ENCODE data around the gene APOA5. TPM values are rescaled to one million over a fixed set of nuclear protein-coding genes. Genes with fewer than 3 reads are reported as not detected.

Gene APOA5
- total RNA-seq, 2 experiments from 2014 or later: not detected

DNA sequence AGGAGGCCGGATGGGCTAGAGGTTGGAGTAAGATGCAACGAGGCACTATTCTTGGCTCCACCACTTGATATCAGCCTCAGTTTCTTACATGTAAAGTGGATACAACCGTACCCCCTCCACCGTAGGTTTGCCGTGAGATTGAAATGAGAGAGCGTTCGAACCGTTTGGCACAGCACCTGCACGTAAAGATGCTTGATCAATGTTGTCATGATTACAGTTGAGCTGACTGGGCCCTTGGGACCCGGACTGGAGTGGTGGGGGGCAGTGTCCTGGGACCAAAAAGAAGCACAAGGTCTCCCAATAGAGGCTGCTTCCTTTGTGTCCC, 41.8 kb upstream of the APOA5 start:
- Mint-ChIP-seq H3K4me1 (peaks cover 16% of the 10 kb centered on the region), H3K27me3 (no peaks in the 10 kb centered on the region), H3K27ac (no peak overlapping the region), H3K9me3 (no peaks in the 10 kb centered on the region), H3K36me3 (ENCODE audit: low read depth) (no peaks in the 10 kb centered on the region), H3K4me3 (no peak overlapping the region)
- CTCF ChIA-PET: interaction anchor here (1.3 to 5.5 kb wide), 2 partner anchors 18 to 43 kb away, joined by 4 to 158 read pairs; partner anchors contain the start of genes APOA5 and ZPR1
- POLR2A ChIA-PET: no interaction called here
- no peak for DNase-seq

DNA sequence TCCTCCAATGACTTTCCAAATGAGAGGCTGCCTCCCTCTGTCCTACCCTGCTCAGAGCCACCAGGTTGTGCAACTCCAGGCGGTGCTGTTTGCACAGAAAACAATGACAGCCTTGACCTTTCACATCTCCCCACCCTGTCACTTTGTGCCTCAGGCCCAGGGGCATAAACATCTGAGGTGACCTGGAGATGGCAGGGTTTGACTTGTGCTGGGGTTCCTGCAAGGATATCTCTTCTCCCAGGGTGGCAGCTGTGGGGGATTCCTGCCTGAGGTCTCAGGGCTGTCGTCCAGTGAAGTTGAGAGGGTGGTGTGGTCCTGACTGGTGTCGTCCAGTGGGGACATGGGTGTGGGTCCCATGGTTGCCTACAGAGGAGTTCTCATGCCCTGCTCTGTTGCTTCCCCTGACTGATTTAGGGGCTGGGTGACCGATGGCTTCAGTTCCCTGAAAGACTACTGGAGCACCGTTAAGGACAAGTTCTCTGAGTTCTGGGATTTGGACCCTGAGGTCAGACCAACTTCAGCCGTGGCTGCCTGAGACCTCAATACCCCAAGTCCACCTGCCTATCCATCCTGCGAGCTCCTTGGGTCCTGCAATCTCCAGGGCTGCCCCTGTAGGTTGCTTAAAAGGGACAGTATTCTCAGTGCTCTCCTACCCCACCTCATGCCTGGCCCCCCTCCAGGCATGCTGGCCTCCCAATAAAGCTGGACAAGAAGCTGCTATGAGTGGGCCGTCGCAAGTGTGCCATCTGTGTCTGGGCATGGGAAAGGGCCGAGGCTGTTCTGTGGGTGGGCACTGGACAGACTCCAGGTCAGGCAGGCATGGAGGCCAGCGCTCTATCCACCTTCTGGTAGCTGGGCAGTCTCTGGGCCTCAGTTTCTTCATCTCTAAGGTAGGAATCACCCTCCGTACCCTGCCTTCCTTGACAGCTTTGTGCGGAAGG, 40.9 kb upstream of the APOA5 start:
- CTCF ChIA-PET: interaction anchor here (1.3 to 5.5 kb wide), 2 partner anchors 19 to 42 kb away, joined by 4 to 158 read pairs; partner anchors contain the start of genes APOA5 and ZPR1
- H3K36me3 Mint-ChIP-seq (ENCODE audit: low read depth): no peaks in the 10 kb centered on the region
- DNase-seq: no peak
- H3K4me3 Mint-ChIP-seq: no peak overlapping the region
- H3K27ac Mint-ChIP-seq: no peak overlapping the region
- no peaks in the 10 kb centered on the region for H3K9me3 Mint-ChIP-seq
- H3K4me1 Mint-ChIP-seq: peaks cover 16% of the 10 kb centered on the region
- POLR2A ChIA-PET: no interaction called here
- H3K27me3 Mint-ChIP-seq: no peaks in the 10 kb centered on the region

DNA sequence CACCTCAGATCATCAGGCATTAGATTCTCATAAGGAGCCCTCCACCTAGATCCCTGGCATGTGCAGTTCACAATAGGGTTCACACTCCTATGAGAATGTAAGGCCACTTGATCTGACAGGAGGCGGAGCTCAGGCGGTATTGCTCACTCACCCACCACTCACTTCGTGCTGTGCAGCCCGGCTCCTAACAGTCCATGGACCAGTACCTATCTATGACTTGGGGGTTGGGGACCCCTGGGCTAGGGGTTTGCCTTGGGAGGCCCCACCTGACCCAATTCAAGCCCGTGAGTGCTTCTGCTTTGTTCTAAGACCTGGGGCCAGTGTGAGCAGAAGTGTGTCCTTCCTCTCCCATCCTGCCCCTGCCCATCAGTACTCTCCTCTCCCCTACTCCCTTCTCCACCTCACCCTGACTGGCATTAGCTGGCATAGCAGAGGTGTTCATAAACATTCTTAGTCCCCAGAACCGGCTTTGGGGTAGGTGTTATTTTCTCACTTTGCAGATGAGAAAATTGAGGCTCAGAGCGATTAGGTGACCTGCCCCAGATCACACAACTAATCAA, 40.2 kb upstream of the APOA5 start:
- Mint-ChIP-seq H3K4me3 (no peak overlapping the region), H3K27ac (no peak overlapping the region), H3K36me3 (ENCODE audit: low read depth) (no peaks in the 10 kb centered on the region), H3K27me3 (no peaks in the 10 kb centered on the region), H3K4me1 (peaks cover 16% of the 10 kb centered on the region), H3K9me3 (no peaks in the 10 kb centered on the region)
- CTCF ChIA-PET: no interaction called here
- DNase-seq: no peak
- POLR2A ChIA-PET: no interaction called here

DNA sequence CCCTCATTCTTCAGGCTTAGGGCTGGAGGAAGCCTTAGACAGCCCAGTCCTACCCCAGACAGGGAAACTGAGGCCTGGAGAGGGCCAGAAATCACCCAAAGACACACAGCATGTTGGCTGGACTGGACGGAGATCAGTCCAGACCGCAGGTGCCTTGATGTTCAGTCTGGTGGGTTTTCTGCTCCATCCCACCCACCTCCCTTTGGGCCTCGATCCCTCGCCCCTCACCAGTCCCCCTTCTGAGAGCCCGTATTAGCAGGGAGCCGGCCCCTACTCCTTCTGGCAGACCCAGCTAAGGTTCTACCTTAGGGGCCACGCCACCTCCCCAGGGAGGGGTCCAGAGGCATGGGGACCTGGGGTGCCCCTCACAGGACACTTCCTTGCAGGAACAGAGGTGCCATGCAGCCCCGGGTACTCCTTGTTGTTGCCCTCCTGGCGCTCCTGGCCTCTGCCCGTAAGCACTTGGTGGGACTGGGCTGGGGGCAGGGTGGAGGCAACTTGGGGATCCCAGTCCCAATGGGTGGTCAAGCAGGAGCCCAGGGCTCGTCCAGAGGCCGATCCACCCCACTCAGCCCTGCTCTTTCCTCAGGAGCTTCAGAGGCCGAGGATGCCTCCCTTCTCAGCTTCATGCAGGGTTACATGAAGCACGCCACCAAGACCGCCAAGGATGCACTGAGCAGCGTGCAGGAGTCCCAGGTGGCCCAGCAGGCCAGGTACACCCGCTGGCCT, 38.7 kb upstream of the APOA5 start:
- ChIA-PET CTCF (no interaction called here), POLR2A (no interaction called here)
- peaks cover 7% of the 10 kb centered on the region for H3K4me1 Mint-ChIP-seq
- no peaks in the 10 kb centered on the region for H3K9me3 Mint-ChIP-seq
- DNase-seq: no peak
- H3K27me3 Mint-ChIP-seq: no peaks in the 10 kb centered on the region
- no peaks in the 10 kb centered on the region for H3K36me3 Mint-ChIP-seq (ENCODE audit: low read depth)
- H3K4me3 Mint-ChIP-seq: no peak overlapping the region
- no peak overlapping the region for H3K27ac Mint-ChIP-seq

DNA sequence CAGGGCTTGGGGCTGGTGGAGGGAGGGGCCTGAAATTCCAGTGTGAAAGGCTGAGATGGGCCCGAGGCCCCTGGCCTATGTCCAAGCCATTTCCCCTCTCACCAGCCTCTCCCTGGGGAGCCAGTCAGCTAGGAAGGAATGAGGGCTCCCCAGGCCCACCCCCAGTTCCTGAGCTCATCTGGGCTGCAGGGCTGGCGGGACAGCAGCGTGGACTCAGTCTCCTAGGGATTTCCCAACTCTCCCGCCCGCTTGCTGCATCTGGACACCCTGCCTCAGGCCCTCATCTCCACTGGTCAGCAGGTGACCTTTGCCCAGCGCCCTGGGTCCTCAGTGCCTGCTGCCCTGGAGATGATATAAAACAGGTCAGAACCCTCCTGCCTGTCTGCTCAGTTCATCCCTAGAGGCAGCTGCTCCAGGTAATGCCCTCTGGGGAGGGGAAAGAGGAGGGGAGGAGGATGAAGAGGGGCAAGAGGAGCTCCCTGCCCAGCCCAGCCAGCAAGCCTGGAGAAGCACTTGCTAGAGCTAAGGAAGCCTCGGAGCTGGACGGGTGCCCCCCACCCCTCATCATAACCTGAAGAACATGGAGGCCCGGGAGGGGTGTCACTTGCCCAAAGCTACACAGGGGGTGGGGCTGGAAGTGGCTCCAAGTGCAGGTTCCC, 38.0 kb upstream of the APOA5 start, which contains the start of gene APOC3:
APOC3 (plus strand) TSS at position 383 of the 659 bp plus-strand sequence. CDS start 676 bp downstream, outside the sequence.
- Mint-ChIP-seq H3K27ac (no peak within 1 kb of the TSS), H3K27me3 (no peaks in the 10 kb centered on the region), H3K4me3 (no peak within 1 kb of the TSS), H3K9me3 (no peaks in the 10 kb centered on the region), H3K4me1 (peaks cover 2% of the 10 kb centered on the region), H3K36me3 (ENCODE audit: low read depth) (no peaks in the 10 kb centered on the region)
- CTCF ChIA-PET: no interaction called here
- DNase-seq: no peak
- POLR2A ChIA-PET: interaction anchor here (0.5 kb wide), 1 partner anchor 350 kb away, joined by 3 read pairs; no protein-coding TSS in a partner anchor

DNA sequence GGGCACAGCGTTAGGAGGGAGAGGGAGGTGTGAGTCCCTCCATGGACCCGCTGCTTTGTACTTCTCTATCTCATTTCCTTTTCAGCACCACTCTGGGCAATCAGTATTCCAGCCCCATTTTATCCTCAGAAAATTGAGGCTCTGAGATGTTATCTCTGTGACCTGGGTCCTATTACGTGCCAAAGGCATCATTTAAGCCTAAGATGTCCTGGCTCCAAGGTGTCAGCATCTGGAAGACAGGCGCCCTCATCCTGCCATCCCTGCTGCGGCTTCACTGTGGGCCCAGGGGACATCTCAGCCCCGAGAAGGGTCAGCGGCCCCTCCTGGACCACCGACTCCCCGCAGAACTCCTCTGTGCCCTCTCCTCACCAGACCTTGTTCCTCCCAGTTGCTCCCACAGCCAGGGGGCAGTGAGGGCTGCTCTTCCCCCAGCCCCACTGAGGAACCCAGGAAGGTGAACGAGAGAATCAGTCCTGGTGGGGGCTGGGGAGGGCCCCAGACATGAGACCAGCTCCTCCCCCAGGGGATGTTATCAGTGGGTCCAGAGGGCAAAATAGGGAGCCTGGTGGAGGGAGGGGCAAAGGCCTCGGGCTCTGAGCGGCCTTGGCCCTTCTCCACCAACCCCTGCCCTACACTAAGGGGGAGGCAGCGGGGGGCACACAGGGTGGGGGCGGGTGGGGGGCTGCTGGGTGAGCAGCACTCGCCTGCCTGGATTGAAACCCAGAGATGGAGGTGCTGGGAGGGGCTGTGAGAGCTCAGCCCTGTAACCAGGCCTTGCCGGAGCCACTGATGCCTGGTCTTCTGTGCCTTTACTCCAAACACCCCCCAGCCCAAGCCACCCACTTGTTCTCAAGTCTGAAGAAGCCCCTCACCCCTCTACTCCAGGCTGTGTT, 37.2 kb upstream of the APOA5 start:
- no peak overlapping the region for H3K4me3 Mint-ChIP-seq
- no peak for DNase-seq
- H3K4me1 Mint-ChIP-seq: no peaks in the 10 kb centered on the region
- no peaks in the 10 kb centered on the region for H3K9me3 Mint-ChIP-seq
- H3K27me3 Mint-ChIP-seq: no peaks in the 10 kb centered on the region
- ChIA-PET CTCF (interaction anchor here (1.7 kb wide), 1 partner anchor 38 kb away, joined by 7 read pairs; the partner anchor contains the start of gene APOA5), POLR2A (interaction anchor here (0.5 to 1.2 kb wide), 2 partner anchors 102 to 351 kb away, joined by 3 read pairs; no protein-coding TSS in a partner anchor)
- no peak overlapping the region for H3K27ac Mint-ChIP-seq
- H3K36me3 Mint-ChIP-seq (ENCODE audit: low read depth): no peaks in the 10 kb centered on the region

DNA sequence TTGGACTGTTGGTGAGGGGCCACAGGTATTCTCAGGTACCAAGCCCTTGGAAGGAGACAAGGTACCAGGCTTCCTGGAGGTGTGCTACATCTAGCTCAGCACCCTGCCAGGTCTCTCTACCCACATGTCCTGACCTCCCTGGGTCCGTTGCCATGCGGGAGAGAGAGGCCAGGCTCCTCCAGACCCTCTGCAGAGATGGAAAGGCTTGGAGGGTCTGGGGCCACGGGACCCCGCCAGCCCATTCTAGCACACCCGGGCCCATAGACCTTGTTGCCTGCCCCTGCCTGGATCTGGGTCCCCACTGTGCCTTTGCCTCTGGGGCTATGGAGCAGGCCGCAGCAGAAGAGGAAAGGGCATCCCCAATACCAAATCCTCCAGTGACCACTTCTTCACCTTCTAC, 35.8 kb upstream of the APOA5 start:
- H3K27me3 Mint-ChIP-seq: no peaks in the 10 kb centered on the region
- no peak for DNase-seq
- no peaks in the 10 kb centered on the region for H3K4me1 Mint-ChIP-seq
- H3K4me3 Mint-ChIP-seq: no peak overlapping the region
- CTCF ChIA-PET: interaction anchor here (1.7 to 1.9 kb wide), 2 partner anchors 36 kb away, joined by 6 to 7 read pairs; partner anchors contain the start of gene APOA5
- H3K9me3 Mint-ChIP-seq: no peaks in the 10 kb centered on the region
- H3K27ac Mint-ChIP-seq: no peak overlapping the region
- POLR2A ChIA-PET: no interaction called here
- H3K36me3 Mint-ChIP-seq (ENCODE audit: low read depth): no peaks in the 10 kb centered on the region

DNA sequence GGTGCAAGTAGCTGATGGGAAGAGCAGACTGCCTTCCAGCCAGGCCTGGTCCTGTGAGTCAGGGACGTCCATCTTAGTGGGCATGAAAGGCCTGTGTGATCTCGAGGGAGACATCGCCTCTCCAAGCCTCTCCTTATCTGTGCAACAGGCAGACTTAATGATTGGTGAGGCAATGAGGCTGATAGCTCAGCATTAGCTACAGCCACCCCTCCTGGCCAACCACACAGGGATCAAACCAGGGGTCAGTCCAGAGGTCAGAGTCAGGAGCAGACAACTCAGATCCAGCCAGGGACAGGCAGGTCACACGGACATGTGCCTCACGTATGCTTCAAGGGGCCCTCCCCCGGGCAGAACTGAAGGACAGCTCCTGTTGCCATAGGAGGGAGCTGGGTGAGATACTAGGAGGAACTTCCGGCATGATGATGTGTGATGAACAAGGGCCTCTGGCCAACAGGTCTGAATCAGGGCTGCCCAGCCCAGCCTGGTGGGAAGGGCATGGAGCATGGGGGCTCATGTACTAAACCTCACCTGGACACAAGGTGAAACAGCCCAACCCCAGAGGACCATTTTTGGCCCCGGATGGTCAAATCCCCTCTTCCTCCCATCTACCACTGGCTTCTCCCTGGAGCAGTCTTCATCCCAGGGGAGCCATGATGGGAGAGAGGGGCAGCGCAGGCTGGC, 35.2 kb upstream of the APOA5 start:
- DNase-seq: no peak
- no peaks in the 10 kb centered on the region for H3K27me3 Mint-ChIP-seq
- ChIA-PET CTCF (interaction anchor here (0.6 to 1.9 kb wide), 2 partner anchors 36 to 290 kb away, joined by 3 to 6 read pairs; partner anchors contain the start of gene APOA5), POLR2A (no interaction called here)
- no peaks in the 10 kb centered on the region for H3K4me1 Mint-ChIP-seq
- H3K36me3 Mint-ChIP-seq (ENCODE audit: low read depth): no peaks in the 10 kb centered on the region
- no peaks in the 10 kb centered on the region for H3K9me3 Mint-ChIP-seq
- H3K4me3 Mint-ChIP-seq: no peak overlapping the region
- H3K27ac Mint-ChIP-seq: no peak overlapping the region

DNA sequence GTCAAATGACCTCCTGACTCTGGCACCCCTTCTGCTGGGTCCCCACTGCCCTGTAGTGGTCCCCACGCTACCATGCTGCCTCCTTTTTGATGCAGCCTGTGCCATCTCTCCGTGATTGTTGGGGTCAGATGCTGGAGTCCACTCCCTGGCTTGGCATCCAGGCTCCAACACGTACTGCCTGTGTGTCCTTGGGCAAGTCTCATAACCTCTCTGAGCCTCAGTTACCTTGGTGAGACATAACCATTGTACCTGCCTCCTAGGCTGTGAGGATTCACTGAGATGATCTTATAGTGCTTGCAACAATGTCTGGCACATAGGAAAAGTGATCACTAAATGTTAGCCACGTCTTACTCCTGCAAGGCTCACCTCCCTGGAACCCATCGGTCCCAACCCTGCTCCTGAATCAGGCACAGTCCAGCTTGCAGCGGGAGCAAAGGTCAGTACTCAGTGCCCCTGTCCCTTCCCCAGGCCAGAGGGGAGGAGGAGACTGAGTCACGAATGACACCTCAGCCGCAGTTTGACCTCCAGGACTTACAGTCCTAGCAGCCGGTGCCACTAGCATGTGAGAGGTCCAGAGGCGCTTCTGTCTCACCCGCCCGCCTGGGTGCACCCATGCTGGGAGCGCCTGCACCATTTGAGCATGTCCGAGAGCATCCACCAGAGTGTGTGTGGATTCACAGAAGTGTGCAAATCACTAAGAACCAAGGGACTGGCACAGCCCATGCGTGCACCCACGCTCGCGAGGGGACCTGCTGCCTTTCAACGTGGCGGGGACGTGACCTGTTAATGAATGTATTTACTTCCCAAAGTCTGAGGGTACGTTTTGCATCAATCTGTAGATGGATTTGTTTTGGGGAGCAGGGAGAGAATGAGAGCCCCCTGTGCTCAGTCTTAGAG, 34.4 kb upstream of the APOA5 start:
- CTCF ChIA-PET: interaction anchor here (1.9 kb wide), 1 partner anchor 35 kb away, joined by 6 read pairs; the partner anchor contains the start of gene APOA5
- no peak for DNase-seq
- H3K27ac Mint-ChIP-seq: no peak overlapping the region
- H3K9me3 Mint-ChIP-seq: no peaks in the 10 kb centered on the region
- no peaks in the 10 kb centered on the region for H3K36me3 Mint-ChIP-seq (ENCODE audit: low read depth)
- H3K4me1 Mint-ChIP-seq: no peaks in the 10 kb centered on the region
- POLR2A ChIA-PET: no interaction called here
- H3K27me3 Mint-ChIP-seq: no peaks in the 10 kb centered on the region
- H3K4me3 Mint-ChIP-seq: no peak overlapping the region

DNA sequence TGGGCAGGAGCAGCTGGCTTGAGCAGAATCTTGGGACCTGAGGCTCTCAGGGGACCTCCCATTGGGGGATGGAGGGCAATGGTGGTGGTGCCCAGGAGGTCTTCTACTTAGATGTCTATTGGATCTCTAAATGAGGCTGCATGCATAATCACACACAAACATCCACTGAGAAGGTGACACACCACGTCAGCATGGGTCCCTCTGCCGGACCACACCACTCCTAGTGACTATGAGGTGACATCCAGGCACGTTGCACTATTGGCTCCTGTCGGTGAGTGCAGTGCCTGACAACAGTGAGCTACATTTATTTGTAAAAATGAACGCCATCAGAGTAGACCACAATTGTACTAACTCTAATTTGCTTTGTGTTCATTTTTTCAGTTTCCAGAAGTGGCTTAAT, 33.8 kb upstream of the APOA5 start:
- no peak overlapping the region for H3K27ac Mint-ChIP-seq
- no peaks in the 10 kb centered on the region for H3K27me3 Mint-ChIP-seq
- H3K9me3 Mint-ChIP-seq: no peaks in the 10 kb centered on the region
- ChIA-PET CTCF (interaction anchor here (0.7 to 1.9 kb wide), 2 partner anchors 10 to 34 kb away, joined by 3 to 6 read pairs; partner anchors contain the start of gene APOA5), POLR2A (no interaction called here)
- no peak for DNase-seq
- no peak overlapping the region for H3K4me3 Mint-ChIP-seq
- H3K36me3 Mint-ChIP-seq (ENCODE audit: low read depth): no peaks in the 10 kb centered on the region
- no peaks in the 10 kb centered on the region for H3K4me1 Mint-ChIP-seq
